DND-41 (cell line): ENCODE data around the gene MGAT4A.

Experiments
- CTCF ChIP-seq: IDR thresholded peaks from 2 replicates; pipeline ENCODE4 v1.5.1; 2012; ENCODE audit warnings: borderline replicate concordance, low read length, moderate library complexity, mild to moderate bottlenecking; ENCODE audit not compliant: poor library complexity, severe bottlenecking; ENCODE audit errors: extremely low read depth
- EZH2 ChIP-seq: IDR thresholded peaks from 3 replicates; pipeline ENCODE4 v1.6.1; 2012; ENCODE audit warnings: borderline replicate concordance, low read depth, mild to moderate bottlenecking, moderate library complexity, low read length, inconsistent platforms; ENCODE audit not compliant: severe bottlenecking

GRCh38 chr2:98771264-98771663 is 40.3 kb upstream of the MGAT4A start:
- TF ChIP-seq CTCF (no peak), EZH2 (no peak)
